GM04503 (cell line): ENCODE results near the gene LIMK1.
"Not testable (repeated sequence)": the region's sequence is repeated elsewhere in the genome, so short reads cannot be mapped to it uniquely, and the experiment has no call there.

Experiments
- DNase-seq: peaks from one replicate; pipeline ENCODE4 v3.0.0-alpha.2; 2012; ENCODE audit warnings: low read depth

Gene LIMK1

GRCh38 chr7:74083117-74083876 is at the start of gene LIMK1:
Gene LIMK1, plus strand, starts transcription at chr7:74083804. Its CDS starts 187 bp downstream, at chr7:74083991.
- DNase-seq: no peak

GRCh38 chr7:74037609-74038008 is 46.0 kb upstream of the LIMK1 start:
- DNase-seq: no peak

DNA sequence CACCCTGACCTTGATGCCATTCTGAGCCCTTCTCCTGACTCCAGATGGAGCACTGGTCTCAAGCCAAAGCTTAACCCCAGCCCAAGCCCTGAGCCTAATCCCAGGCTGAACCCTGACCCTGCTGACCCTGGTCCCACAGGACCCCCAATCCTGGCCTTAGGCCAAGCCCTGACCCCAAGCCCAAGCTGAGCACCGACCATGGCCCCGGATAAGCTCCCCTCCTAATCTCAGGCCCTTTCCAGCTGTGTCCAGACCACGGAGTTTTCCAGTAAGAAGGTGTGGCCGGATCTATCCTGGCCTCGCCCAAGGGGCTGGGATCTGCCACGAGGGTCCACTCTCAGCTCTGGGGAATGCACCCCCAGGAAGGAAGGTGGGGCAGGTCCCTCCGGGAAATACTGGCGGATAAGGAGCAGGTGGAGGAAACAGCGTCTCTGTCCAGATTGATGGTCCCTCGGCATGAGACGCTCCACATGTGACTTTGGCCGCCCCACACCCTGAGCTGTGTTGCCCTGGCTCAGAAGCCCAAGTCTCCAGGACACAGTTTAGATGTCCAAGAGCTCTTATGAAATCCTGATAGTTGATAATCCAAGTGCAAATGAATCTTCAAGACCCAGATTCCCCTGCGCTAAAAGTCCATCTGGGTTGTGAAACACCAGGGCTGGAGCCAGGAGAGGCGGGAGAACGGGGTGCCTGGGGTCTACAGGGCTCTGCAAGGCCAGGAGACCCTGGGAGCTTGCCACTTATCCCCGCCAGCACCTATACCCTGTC is 45.2 kb upstream of the LIMK1 start:
- DNase-seq: no peak

DNA sequence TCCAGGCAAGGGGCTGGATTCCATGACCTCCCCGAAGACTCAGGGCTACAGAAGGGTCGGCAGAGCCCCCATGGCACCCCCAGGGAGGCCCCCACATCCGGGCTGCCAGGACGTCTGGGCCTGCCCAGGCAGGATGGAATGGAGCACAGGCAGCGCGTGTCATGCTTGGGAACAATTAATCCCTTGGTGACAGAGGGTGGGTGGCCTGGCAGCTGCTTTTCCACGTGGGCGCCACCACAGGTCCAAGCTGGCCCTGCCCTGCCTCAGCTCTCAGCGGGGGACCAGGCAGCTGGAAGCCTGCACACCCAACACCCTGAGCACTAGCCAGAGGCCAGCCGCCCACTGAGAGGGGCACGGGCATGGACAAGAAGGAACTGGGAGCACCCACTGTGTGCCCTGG is 44.3 kb upstream of the LIMK1 start:
- DNase-seq: no peak

- no peak for DNase-seq
Measured at GRCh38 chr7:74040101-74040790, 43.4 kb upstream of the LIMK1 start.

DNA sequence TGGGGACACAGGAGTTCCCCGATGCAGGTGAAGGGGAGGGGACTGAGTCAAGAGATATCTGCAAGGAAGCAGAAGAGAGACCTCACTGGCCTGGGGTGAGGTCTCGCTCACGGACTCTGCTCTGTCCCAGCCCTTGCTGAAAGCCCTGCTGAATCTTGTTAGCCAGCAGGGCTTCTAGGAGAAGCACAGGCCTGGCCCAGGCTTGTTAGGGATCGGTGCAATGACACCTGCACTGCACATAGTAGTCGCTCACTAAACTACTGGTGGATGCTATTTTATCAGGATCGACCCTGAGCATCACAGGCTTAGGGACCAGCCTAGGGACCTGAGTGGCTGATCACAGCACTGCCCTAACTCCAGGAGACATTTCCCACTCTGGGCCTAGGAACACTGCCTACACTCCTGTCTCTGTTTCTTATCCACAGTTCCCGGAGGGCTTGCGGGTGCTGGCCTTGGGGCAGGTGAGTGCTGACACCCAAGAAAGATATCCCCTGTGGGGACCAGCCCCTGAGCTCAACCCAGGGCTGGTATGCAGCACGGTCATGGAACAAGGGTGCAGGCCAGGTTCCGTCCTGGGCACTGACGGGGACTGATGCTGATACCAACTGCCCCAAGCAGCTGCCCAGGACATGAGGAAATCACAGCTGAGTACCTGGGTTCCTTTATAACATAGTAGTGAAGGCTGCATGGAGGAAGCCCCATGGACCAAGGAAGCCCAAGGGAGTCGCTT is 42.6 kb upstream of the LIMK1 start:
- no peak for DNase-seq

DNA sequence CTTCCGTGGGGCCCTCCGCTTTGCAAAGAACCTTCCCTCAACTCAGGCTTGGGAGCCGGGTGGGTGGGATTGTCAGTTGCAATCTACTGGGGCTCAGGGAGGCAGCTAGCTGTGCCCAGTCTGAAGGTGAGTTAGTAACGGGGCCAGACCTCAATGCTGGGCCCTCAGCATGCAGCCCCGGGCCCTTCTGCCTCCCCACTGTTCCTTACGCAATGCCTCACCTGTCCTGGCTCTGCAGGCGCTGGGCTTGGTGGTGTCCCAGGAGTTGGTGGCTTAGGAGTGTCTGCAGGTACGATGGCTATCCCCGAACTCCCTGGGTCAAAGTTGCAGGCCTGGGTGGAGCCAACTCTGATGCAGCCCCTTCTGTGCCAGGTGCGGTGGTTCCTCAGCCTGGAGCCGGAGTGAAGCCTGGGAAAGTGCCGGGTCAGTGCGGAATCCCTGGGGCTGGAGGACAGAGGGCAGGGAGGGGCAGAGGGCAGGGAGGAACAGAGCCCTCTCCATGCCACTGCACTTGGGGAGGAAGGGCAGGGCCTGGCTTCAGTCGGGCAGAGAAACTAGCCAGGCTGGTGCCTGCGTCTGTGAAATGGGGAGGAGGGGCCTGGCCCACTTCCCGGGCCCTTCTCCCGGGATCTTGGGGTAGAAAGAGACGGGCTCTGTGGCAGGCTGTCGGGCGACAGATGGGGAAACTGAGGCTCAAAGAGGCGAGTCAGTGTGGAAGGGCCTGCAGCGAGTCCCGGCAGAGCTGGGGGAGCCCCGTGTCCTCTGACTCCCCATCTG is 40.7 kb upstream of the LIMK1 start:
- no peak for DNase-seq

DNA sequence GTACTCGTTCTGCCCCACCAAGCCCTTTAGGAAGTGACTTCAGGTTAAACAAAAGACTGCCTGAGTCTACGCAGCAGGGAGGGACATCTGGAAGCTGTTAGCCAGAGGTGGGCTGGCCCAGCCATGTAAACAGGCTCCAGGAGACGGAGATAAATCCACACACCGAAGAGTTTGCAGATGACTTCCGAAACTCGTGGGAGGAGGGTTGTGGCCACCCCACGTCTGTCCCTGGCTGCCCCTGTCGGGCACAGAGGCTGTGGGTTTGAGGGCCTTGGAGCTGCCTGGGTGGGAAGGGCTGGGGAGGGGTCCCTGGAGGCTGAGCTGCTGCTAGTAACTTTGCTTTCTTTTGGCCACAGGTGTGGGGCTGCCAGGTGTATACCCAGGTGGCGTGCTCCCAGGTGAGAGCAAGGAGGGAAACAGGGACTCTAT is 40.1 kb upstream of the LIMK1 start:
- no peak for DNase-seq

DNA sequence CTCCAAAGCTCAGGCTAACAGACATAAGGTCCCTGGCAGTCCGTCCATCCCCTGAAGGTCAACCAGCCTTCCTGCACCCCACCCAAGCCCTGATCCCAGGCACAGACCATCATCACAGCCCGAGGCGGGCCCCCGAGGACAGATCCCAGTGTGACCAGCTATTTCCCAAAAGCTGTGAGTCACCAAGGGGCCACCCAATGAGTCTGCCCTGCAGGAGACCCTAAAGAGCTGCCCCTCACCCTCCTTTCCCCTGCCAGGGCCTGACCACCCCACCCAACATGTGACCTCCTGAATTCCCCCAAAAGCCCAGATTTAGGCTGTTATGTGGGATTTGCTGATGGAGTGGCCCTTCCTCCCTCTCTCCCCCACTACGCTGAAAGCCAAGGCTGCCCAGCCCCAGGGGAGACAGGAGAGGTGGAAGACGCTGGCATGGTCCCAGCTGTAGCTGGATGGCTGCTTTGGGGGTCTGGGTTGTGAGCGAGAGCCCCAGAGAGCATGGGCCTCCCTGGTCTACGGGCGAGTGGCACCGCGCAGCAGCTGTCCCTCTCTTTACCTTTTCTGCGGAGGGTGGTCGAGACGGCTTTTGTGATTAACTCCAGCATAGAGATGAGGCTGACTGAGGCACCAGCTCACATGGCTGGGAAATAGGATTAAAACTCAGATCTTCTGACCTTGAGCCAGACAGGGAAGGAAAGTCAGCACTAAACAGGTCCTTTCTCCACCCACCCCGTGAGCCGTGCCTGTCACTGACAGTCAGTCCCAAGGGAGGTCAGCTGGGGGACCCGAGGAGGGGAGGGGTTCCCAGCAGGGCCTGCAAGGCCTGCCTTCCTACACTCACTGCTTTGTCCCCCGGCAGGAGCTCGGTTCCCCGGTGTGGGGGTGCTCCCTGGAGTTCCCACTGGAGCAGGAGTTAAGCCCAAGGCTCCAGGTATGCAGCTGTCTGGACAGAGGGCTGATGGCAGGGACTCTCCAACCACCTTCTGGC is 38.9 kb upstream of the LIMK1 start:
- no peak for DNase-seq

DNA sequence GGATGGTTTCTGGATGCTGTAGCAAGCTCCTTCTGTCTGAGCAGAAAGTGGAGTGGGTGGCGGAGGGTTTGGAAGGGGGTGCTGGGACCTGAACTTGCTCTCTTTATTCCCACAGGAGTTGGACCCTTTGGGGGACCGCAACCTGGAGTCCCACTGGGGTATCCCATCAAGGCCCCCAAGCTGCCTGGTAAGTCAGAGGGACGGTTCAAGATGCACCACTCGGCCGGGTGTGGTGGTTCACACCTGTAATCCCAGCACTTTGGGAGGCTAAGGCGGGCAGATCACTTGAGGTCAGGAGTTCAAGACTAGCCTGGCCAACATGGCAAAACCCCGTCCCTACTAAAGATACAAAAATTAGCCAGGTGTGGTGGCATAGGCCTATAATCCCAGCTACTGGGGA is 37.0 kb upstream of the LIMK1 start:
- DNase-seq: not testable (repeated sequence)

DNA sequence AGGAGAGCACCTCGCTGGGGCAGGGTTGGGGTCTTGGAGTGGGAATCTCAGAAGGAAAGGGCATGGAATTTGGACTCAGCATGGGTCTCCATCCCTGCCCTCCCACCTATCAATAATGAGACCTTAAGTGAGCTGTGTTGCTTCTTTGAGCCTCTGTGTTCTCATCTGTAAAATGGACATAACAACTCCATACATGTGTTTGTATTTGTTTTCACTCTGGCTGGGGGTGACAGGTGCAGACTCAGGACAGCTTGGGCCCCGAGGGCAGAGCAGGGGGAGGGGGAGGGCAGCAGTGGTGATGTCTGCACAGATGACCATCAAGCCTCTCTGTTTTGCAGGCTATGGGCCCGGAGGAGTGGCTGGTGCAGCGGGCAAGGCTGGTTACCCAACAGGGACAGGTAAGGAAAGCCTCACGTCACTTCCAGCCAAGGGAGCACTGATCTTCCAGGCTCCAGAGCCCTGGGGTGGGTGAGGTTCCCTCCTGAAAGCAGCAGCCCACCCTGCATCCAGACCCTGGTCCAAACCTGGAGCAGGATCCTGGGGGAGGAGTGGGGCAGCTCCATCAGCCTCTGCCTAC is 35.7 kb upstream of the LIMK1 start:
- DNase-seq: no peak

GRCh38 chr7:74048999-74049599 is 34.5 kb upstream of the LIMK1 start:
- no peak for DNase-seq

GRCh38 chr7:74049997-74050798 is 33.4 kb upstream of the LIMK1 start:
- DNase-seq: no peak

GRCh38 chr7:74051193-74051592 is 32.4 kb upstream of the LIMK1 start:
- no peak for DNase-seq

DNA sequence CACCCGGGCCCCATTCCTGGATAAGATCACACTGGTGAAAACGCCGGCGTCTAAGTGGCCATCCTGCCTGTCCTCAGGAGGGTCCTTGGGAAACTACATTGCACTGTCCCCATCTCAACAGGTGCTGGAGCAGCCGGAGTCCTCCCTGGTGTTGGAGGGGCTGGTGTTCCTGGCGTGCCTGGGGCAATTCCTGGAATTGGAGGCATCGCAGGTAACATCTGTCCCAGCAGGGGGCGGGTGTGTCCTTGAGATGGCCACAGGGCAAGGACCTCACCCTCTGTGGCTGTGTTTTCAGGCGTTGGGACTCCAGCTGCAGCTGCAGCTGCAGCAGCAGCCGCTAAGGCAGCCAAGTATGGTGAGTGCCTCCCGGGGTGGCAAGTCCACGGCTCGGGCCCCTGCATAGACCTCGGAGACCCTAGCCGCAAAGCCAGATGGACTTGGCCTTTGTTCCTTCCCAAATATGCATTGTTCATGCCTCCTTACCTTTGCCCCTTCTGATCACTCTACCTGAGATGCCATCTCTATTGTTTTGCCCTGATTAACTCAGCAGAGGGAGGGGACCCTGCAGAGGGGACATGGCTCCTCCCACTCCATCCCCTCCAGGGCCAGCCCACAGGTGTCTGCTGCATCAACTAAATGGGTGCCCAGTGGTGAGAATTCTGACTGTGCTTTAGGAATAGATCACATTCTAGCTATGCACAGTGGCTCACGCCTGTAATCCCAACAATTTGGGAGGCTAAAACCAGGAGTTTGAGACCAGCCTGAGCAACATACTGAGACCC is 31.8 kb upstream of the LIMK1 start:
- no peak for DNase-seq

DNA sequence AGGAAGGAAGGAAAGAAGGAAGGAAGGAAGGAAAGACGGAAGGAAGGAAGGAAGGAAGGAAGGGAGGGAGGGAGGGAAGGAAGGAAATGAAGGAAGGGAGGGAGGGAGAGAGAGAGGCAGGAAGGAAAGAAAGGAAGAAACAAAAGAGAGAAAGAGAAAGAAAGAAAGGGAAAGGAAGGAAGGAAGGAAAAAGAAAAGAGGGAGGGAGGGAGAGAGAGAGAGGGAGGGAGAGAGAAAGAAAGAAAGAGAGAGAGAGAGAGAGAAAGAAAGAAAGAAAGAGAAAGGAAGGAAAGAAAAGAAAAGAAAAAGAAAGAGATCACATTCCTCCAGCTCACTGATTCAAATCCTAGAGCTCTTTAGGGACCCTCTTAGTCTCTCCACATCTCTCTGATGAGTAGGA is 31.0 kb upstream of the LIMK1 start:
- no peak for DNase-seq

DNA sequence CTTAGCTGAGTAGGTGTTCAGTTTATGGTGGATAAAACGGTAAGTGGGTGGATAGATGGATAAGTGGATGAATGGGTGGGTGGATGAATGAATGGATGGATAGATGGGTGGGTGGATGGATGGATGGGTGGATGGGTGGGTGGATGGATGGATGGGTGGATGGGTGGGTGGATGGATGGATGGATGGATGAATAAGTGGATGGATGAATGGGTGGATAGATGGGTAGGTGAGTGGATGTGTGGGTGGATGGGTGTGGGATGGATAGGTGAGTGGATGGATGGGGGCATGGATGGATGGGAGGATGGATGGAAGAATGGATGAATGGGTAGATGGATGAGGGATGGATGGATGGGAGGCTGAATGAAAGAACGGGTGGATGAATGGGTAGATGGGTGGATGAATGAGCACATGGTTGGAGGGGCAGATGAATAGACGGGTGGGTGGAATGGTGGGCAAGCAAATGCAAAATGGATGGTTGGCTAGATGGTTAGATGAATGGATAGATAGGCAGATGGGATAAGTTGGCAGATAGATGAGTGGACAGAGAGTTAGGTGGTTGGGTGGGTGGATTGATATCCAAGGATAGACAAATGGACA is 29.9 kb upstream of the LIMK1 start:
- DNase-seq: no peak
